Activated naive CD8-positive, alpha-beta T cell treated with anti-CD3 and anti-CD28 coated beads, Interleukin-2, amount 50 U/mL, for 24 hours (primary cell): Measurements from ENCODE around the gene RNF223.

Experiments
- ATAC-seq: fragments of 150-1000 bp; cut with Tn5 transposase; one replicate; pipeline ENCODE4 v1.10.0; 2021
- DNase-seq: peaks from one replicate; pipeline ENCODE4 v3.0.0; 2021
- H3K27ac Mint-ChIP-seq: one replicate; pipeline ENCODE4 v1.8.0; 2021; ENCODE audit warnings: mild to moderate bottlenecking, mixed read lengths
- H3K27me3 Mint-ChIP-seq: one replicate; pipeline ENCODE4 v1.8.0; 2021; ENCODE audit warnings: mixed read lengths
- H3K36me3 Mint-ChIP-seq: one replicate; pipeline ENCODE4 v1.8.0; 2021; ENCODE audit warnings: low read depth, mixed read lengths
- H3K4me1 Mint-ChIP-seq: one replicate; pipeline ENCODE4 v1.8.0; 2021; ENCODE audit warnings: mixed read lengths
- H3K4me3 Mint-ChIP-seq: one replicate; pipeline ENCODE4 v1.8.0; 2021; ENCODE audit warnings: mild to moderate bottlenecking, moderate library complexity, mixed read lengths
- H3K9me3 Mint-ChIP-seq: one replicate; pipeline ENCODE4 v1.8.0; 2021; ENCODE audit warnings: mixed read lengths

Gene RNF223

DNA sequence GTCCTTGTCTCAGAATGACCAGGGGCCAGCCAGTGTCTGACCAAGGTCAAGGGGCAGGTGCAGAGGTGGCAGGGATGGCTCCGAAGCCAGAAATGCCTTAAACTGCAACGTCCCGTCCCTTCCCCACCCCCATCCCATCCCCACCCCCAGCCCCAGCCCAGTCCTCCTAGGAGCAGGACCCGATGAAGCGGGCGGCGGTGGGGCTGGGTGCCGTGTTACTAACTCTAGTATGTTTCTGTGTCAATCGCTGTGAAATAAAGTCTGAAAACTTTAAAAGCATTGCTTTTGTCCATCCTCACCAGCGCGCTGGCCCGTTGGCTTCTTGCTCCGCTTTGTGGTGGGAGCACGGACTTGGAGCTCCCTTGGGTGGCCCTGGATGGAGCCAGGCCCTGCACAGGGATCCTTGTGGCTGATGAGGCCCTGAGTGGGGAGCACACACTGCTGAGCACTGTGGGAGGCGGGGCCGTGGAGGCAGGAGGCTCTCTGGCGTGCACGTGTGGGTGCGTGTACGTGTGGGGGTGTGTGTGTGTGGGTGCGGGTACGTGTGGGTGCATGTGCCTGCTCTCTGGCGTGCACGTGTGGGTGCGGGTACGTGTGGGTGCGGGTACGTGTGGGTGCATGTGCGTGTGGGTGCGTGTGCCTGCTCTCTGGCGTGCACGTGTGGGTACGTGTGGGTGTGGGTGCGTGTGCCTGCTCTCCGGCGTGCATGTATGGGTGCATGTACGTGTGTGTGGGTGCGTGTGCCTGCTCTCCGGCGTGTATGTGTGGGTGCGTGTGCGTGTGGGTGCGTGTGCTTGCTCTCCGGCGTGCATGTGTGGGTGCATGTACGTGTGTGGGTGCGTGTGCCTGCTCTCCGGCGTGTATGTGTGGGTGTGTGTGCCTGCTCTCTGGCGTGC lies 18.0 kb downstream of the RNF223 start:
- no peak for DNase-seq
- Mint-ChIP-seq H3K9me3 (no peaks in the 10 kb centered on the region), H3K27ac (no peak overlapping the region), H3K36me3 (peaks cover 9% of the 10 kb centered on the region), H3K27me3 (peaks cover 22% of the 10 kb centered on the region), H3K4me3 (no peak overlapping the region), H3K4me1 (peaks cover 17% of the 10 kb centered on the region)
- no peak for ATAC-seq

DNA sequence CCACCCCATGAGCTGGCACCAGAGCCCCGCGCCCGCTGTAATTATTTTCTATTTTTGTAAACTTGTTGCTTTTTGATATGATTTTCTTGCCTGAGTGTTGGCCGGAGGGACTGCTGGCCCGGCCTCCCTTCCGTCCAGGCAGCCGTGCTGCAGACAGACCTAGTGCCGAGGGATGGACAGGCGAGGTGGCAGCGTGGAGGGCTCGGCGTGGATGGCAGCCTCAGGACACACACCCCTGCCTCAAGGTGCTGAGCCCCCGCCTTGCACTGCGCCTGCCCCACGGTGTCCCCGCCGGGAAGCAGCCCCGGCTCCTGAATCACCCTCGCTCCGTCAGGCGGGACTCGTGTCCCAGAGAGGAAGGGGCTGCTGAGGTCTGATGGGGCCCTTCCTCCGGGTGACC lies 19.1 kb downstream of the RNF223 start:
- Mint-ChIP-seq H3K36me3 (peaks cover 3% of the 10 kb centered on the region), H3K27me3 (peaks cover 18% of the 10 kb centered on the region), H3K9me3 (no peaks in the 10 kb centered on the region), H3K4me1 (peaks cover 9% of the 10 kb centered on the region), H3K27ac (no peak overlapping the region), H3K4me3 (no peak overlapping the region)
- ATAC-seq (no peak), DNase-seq (no peak)

DNA sequence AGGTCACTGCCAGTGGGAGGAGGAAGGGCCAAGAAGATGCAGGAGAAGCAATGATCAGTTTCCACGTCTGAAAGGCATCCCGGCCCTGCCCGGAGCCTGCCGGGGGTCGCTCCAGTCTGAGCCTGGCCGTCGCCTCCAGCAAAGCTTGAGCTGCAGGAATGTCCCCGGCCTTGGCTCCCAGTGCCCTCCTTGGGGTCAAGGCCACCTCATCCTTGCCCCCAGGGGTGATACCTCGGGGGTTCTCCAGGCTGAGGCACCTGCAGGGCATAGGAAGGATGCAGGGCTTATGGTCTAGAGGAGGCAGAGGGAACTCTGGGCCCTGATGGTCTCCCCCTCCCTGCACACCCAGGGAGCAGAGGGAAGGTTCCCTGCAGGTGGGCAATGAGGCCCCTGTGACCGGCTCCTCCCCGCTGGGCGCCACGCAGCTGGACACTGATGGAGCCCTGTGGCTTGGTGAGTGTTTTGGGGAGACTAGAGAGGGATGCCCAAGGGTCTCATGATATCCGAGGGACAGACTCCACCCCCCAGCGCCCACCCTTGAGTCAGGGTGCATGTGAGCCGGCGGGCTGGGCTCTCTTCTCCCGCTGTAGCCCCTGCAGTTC lies 19.9 kb downstream of the RNF223 start:
- DNase-seq (no peak), ATAC-seq (no peak)
- H3K9me3 Mint-ChIP-seq, result no peaks in the 10 kb centered on the region
- H3K27me3 Mint-ChIP-seq, result peaks cover 18% of the 10 kb centered on the region
- no peak overlapping the region for H3K4me3 Mint-ChIP-seq
- no peak overlapping the region for H3K27ac Mint-ChIP-seq
- peaks cover 7% of the 10 kb centered on the region for H3K4me1 Mint-ChIP-seq
- peaks cover 3% of the 10 kb centered on the region for H3K36me3 Mint-ChIP-seq

DNA sequence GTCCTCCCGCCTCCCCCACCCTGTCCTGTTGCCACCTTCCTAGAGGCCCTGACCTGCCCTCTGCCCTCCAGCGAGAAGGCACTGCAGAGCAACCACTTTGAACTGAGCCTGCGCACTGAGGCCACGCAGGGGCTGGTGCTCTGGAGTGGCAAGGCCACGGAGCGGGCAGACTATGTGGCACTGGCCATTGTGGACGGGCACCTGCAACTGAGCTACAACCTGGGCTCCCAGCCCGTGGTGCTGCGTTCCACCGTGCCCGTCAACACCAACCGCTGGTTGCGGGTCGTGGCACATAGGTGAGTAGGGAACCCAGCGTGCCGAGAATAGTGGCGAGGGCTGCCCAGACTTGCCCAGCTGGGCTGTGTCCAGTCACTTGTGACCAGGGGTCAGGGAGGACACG lies 20.4 kb downstream of the RNF223 start:
- Mint-ChIP-seq H3K27ac (no peak overlapping the region), H3K9me3 (no peaks in the 10 kb centered on the region), H3K4me3 (no peak overlapping the region), H3K4me1 (peaks cover 4% of the 10 kb centered on the region), H3K36me3 (peaks cover 3% of the 10 kb centered on the region), H3K27me3 (peaks cover 15% of the 10 kb centered on the region)
- ATAC-seq, result no peak
- DNase-seq, result no peak

DNA sequence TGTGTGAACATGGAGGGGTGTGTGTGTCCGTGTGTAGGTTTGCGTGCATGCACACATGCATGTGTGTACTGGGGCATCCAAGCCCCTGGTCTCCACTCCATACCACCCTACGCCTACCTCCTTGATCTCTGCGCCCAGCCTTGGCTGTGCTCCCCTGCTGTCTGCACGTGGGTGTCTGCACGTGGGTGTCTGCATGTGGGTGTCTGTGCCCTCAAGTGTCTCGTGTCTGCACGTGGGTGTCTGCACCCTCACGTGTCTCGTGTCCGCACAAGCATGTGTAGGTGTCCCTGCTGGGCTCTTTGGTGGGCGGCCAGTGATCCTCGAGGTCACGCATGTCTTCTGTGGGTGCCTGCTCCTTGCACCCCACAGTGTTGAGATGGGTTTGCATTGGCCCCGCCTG lies 21.1 kb downstream of the RNF223 start:
- no peaks in the 10 kb centered on the region for H3K4me1 Mint-ChIP-seq
- ATAC-seq (no peak), DNase-seq (no peak)

DNA sequence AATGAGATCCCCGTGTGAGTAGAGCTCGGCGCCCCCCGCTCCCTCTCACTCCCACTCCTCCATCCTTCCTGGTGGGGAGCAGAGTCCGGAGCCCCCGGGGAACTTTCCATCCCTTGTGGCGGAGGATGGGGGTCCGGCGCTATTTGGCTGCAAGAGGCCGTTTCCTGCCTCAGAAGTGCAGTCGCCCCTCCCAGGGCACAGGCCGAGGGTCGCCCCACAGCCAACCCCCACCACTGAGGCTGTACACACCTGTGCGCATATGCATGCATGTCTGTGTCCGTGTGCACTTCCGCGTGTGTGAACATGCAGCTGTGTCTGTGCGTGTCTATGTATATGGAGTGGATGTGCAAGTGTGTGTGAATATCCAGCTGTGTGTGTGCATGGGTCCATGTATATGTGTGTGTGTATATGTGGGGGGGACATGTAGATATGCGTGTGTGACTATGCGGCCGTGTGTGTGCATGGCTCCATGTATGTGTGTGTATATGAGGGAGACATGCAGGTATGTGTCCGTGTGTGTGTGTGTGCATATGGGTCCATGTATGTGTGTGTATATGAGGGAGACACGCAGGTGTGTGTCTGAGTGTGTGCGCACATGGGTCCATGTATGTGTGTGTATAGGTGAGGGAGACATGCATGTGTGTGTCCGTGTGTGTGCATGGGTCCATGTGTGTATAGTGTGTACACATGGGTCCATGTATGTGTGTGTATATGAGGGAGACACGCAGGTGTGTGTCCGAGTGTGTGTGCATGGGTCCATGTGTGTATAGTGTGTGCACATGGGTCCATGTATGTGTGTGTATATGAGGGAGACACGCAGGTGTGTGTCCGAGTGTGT lies 21.9 kb downstream of the RNF223 start:
- H3K27me3 Mint-ChIP-seq, result peaks cover 1% of the 10 kb centered on the region

More for the DNA sequence above, 21.1 kb downstream of the RNF223 start:
- no peak overlapping the region for H3K27ac Mint-ChIP-seq
- H3K27me3 Mint-ChIP-seq, result peaks cover 8% of the 10 kb centered on the region
- H3K36me3 Mint-ChIP-seq, result peaks cover 3% of the 10 kb centered on the region
- H3K4me3 Mint-ChIP-seq, result no peak overlapping the region
- no peaks in the 10 kb centered on the region for H3K9me3 Mint-ChIP-seq

DNA sequence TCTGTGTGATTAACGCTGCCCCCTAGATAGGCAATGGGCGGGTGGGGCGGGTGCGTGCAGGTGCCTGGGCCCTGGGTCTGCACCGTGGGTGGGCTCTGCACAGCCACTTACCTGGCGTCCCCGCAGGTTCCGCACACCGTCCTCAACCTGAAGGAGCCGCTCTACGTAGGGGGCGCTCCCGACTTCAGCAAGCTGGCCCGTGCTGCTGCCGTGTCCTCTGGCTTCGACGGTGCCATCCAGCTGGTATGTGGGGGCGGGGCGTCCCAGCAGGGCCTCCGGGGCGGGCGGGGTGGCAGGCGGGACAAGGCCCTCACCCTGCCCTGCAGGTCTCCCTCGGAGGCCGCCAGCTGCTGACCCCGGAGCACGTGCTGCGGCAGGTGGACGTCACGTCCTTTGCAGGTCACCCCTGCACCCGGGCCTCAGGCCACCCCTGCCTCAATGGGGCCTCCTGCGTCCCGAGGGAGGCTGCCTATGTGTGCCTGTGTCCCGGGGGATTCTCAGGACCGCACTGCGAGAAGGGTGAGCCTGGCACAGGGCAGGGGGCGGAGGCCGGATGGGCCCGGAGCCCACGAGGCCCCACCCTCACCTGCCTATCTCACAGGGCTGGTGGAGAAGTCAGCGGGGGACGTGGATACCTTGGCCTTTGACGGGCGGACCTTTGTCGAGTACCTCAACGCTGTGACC lies 22.8 kb downstream of the RNF223 start:
- H3K27ac Mint-ChIP-seq, result no peak overlapping the region
- H3K36me3 Mint-ChIP-seq, result peaks cover 5% of the 10 kb centered on the region
- no peaks in the 10 kb centered on the region for H3K4me1 Mint-ChIP-seq
- no peak overlapping the region for H3K4me3 Mint-ChIP-seq
- no peak for ATAC-seq
- no peak for DNase-seq
- H3K9me3 Mint-ChIP-seq, result no peaks in the 10 kb centered on the region
- H3K27me3 Mint-ChIP-seq, result no peaks in the 10 kb centered on the region

More for the DNA sequence above, 21.9 kb downstream of the RNF223 start:
- DNase-seq (no peak), ATAC-seq (no peak)
- Mint-ChIP-seq H3K4me1 (no peaks in the 10 kb centered on the region), H3K4me3 (no peak overlapping the region), H3K27ac (no peak overlapping the region), H3K9me3 (no peaks in the 10 kb centered on the region), H3K36me3 (peaks cover 3% of the 10 kb centered on the region)

DNA sequence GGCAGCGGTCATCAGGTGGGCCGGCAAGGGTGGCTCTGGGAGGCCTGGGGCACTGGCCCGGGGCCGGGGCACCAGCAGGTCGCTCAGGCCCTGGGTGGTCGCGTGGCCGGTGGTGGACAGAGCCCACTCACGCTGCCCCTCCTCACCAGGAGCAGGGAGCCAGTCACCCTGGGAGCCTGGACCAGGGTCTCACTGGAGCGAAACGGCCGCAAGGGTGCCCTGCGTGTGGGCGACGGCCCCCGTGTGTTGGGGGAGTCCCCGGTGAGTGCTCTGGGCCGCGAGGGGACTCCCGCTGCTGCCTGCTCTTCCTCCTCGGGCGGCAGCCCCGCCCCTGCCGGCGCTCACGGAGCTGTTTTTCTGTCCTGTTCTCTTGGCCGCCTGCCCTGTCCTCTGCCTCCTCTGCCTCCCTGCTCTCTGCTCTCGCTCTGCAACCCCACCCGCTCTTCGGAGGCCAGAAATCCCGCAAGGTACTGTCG lies 23.5 kb downstream of the RNF223 start:
- Mint-ChIP-seq H3K4me1 (no peaks in the 10 kb centered on the region), H3K4me3 (no peak overlapping the region), H3K27ac (no peak overlapping the region), H3K9me3 (no peaks in the 10 kb centered on the region), H3K36me3 (peaks cover 5% of the 10 kb centered on the region), H3K27me3 (no peaks in the 10 kb centered on the region)
- no peak for ATAC-seq
- no peak for DNase-seq

DNA sequence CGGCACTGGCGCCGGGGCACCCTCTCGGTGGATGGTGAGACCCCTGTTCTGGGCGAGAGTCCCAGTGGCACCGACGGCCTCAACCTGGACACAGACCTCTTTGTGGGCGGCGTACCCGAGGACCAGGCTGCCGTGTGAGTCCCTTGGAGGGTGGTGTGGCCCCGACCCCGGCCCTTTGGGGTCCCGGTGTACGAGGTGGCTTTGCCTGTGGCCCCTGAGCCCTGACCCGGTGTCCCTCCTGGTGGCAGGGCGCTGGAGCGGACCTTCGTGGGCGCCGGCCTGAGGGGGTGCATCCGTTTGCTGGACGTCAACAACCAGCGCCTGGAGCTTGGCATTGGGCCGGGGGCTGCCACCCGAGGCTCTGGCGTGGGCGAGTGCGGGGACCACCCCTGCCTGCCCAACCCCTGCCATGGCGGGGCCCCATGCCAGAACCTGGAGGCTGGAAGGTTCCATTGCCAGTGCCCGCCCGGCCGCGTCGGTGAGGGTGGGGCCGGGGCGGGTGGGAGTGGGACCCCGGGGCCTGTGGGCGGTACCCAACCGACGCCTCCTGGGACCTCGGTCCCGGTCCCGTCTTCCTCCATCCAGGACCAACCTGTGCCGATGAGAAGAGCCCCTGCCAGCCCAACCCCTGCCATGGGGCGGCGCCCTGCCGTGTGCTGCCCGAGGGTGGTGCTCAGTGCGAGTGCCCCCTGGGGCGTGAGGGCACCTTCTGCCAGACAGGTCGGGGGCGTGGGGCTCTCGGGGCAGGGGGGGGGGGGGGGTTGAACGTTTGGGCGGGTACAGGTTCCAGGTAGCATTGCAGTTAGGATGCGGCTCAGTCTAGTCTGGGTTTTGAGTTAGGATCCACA lies 24.6 kb downstream of the RNF223 start:
- peaks cover 8% of the 10 kb centered on the region for H3K36me3 Mint-ChIP-seq
- ATAC-seq (no peak), DNase-seq (no peak)
- no peak overlapping the region for H3K27ac Mint-ChIP-seq
- no peaks in the 10 kb centered on the region for H3K27me3 Mint-ChIP-seq
- no peaks in the 10 kb centered on the region for H3K4me1 Mint-ChIP-seq
- H3K9me3 Mint-ChIP-seq, result no peaks in the 10 kb centered on the region
- no peak overlapping the region for H3K4me3 Mint-ChIP-seq

DNA sequence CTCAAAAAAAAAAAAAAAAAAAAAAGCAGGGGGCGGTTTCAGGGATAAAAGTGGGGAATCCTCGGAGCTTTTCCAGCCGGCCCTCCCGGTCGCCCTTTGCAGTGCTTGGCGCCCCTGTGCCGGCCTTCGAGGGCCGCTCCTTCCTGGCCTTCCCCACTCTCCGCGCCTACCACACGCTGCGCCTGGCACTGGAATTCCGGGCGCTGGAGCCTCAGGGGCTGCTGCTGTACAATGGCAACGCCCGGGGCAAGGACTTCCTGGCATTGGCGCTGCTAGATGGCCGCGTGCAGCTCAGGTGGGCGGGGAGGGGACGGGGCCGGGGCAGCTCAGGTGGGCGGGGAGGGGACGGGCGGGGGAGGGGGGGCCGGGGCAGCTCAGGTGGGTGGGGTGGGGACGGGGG lies 25.3 kb downstream of the RNF223 start:
- Mint-ChIP-seq H3K36me3 (peaks cover 8% of the 10 kb centered on the region), H3K9me3 (no peaks in the 10 kb centered on the region), H3K27ac (no peak overlapping the region), H3K4me1 (no peaks in the 10 kb centered on the region), H3K27me3 (no peaks in the 10 kb centered on the region), H3K4me3 (no peak overlapping the region)
- no peak for DNase-seq
- ATAC-seq, result no peak

DNA sequence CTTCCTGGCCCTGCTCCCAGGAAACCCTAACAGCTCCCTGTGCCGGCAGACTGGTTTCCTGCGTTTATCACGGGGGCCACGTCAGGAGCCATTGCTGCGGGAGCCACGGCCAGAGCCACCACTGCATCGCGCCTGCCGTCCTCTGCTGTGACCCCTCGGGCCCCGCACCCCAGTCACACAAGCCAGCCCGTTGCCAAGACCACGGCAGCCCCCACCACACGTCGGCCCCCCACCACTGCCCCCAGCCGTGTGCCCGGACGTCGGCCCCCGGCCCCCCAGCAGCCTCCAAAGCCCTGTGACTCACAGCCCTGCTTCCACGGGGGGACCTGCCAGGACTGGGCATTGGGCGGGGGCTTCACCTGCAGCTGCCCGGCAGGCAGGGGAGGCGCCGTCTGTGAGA lies 26.1 kb downstream of the RNF223 start:
- Mint-ChIP-seq H3K36me3 (peaks cover 8% of the 10 kb centered on the region), H3K4me3 (no peak overlapping the region), H3K4me1 (no peaks in the 10 kb centered on the region), H3K9me3 (no peaks in the 10 kb centered on the region), H3K27ac (no peak overlapping the region), H3K27me3 (no peaks in the 10 kb centered on the region)
- DNase-seq (no peak), ATAC-seq (no peak)

DNA sequence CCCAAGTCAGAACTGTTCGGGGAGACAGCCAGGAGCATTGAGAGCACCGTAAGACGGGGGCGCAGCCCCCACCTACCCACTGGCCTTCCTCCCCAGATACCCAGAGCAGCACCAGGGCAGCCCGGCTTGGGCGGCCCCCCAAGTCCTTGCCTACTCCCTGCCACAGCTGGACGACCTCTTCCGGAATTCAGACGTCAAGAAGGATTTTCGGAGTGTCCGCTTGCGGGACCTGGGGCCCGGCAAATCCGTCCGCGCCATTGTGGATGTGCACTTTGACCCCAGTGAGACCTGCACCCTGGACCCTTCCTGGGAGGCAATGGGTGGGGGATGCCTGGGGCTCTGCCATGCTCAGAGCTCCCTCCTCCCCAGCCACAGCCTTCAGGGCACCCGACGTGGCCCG lies 26.7 kb downstream of the RNF223 start:
- H3K36me3 Mint-ChIP-seq, result peaks cover 4% of the 10 kb centered on the region

DNA sequence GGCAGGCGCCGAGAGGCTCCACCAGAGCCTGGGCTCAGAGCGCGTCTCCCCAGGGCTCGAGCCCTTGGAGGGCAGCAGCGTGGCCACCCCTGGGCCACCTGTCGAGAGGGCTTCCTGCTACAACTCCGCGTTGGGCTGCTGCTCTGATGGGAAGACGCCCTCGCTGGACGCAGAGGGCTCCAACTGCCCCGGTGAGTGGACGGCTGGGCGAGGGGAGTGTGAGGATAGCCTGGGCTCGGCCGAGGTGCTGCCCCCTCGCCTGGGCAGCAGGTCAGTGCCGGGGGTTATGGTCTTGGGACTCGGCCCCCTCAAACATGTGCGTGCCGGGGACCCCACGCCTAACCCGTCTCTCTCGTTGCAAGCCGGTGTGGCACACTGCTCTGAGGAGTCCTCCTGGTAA lies 27.3 kb downstream of the RNF223 start:
- Mint-ChIP-seq H3K4me3 (no peak overlapping the region), H3K36me3 (peaks cover 4% of the 10 kb centered on the region), H3K27me3 (no peaks in the 10 kb centered on the region), H3K9me3 (no peaks in the 10 kb centered on the region), H3K27ac (no peak overlapping the region), H3K4me1 (no peaks in the 10 kb centered on the region)
- ATAC-seq (no peak), DNase-seq (no peak)

More for the DNA sequence above, 26.7 kb downstream of the RNF223 start:
- Mint-ChIP-seq H3K27me3 (no peaks in the 10 kb centered on the region), H3K9me3 (no peaks in the 10 kb centered on the region), H3K27ac (no peak overlapping the region), H3K4me3 (no peak overlapping the region), H3K4me1 (no peaks in the 10 kb centered on the region)
- no peak for DNase-seq
- no peak for ATAC-seq
